Measurements from ENCODE around the gene CDC16.
"Not testable (repeated sequence)": the region's sequence is repeated elsewhere in the genome, so short reads cannot be mapped to it uniquely, and the experiment has no call there.

Gene CDC16

GRCh38 chr13:114236227-114236626, 1.5 kb downstream of the CDC16 start:
- Histone ChIP-seq H3K4me1 (ENCODE audit: control insufficient read depth in 2 of 2, insufficient read depth in 2 of 2, low read length in 2 of 2) (peaks cover 0 to 7% of the 10 kb centered on the region in 2 donors), H3K36me3 (ENCODE audit: control insufficient read depth in 2 of 2, insufficient read depth in 2 of 2, low read length in 2 of 2) (peaks cover 30 to 41% of the 10 kb centered on the region in 2 donors), H3K9ac (ENCODE audit: low read depth in 1 of 2, low read length in 2 of 2) (no peak overlapping the region), H3K27me3 (ENCODE audit: control insufficient read depth in 2 of 2, insufficient read depth in 2 of 2, low read length in 2 of 2) (peaks cover 0 to 4% of the 10 kb centered on the region in 2 donors), H3K27ac (ENCODE audit: low read depth in 2 of 2, low read length in 2 of 2) (no peak overlapping the region), H3K4me3 (ENCODE audit: low read length in 2 of 2) (peak overlapping the region; percentile 72 to 86), H3K9me3 (ENCODE audit: control insufficient read depth in 2 of 2, low read length in 2 of 2) (no peaks in the 10 kb centered on the region)

GRCh38 chr13:114237415-114238112, 2.9 kb downstream of the CDC16 start:
- Histone ChIP-seq H3K9ac (ENCODE audit: low read depth in 1 of 2, low read length in 2 of 2) (no peak overlapping the region), H3K4me1 (ENCODE audit: control insufficient read depth in 2 of 2, insufficient read depth in 2 of 2, low read length in 2 of 2) (peaks cover 0 to 7% of the 10 kb centered on the region in 2 donors), H3K4me3 (ENCODE audit: low read length in 2 of 2) (no peak overlapping the region), H3K36me3 (ENCODE audit: control insufficient read depth in 2 of 2, insufficient read depth in 2 of 2, low read length in 2 of 2) (peaks cover 40 to 55% of the 10 kb centered on the region in 2 donors), H3K27ac (ENCODE audit: low read depth in 2 of 2, low read length in 2 of 2) (no peak overlapping the region), H3K9me3 (ENCODE audit: control insufficient read depth in 2 of 2, low read length in 2 of 2) (no peaks in the 10 kb centered on the region), H3K27me3 (ENCODE audit: control insufficient read depth in 2 of 2, insufficient read depth in 2 of 2, low read length in 2 of 2) (no peaks in the 10 kb centered on the region)

GRCh38 chr13:114241918-114242317, 7.2 kb downstream of the CDC16 start:
- Histone ChIP-seq H3K9me3 (ENCODE audit: control insufficient read depth in 2 of 2, low read length in 2 of 2) (no peaks in the 10 kb centered on the region), H3K36me3 (ENCODE audit: control insufficient read depth in 2 of 2, insufficient read depth in 2 of 2, low read length in 2 of 2) (peaks cover 77 to 91% of the 10 kb centered on the region in 2 donors), H3K9ac (ENCODE audit: low read depth in 1 of 2, low read length in 2 of 2) (no peak overlapping the region), H3K27ac (ENCODE audit: low read depth in 2 of 2, low read length in 2 of 2) (no peak overlapping the region), H3K27me3 (ENCODE audit: control insufficient read depth in 2 of 2, insufficient read depth in 2 of 2, low read length in 2 of 2) (no peaks in the 10 kb centered on the region), H3K4me3 (ENCODE audit: low read length in 2 of 2) (no peak overlapping the region), H3K4me1 (ENCODE audit: control insufficient read depth in 2 of 2, insufficient read depth in 2 of 2, low read length in 2 of 2) (no peaks in the 10 kb centered on the region)

- H3K9ac ChIP-seq (ENCODE audit: low read depth in 1 of 2, low read length in 2 of 2), result no peak overlapping the region
These were observed 9.3 kb downstream of the CDC16 start for GRCh38 chr13:114243971-114244370.

GRCh38 chr13:114244637-114245036, 9.9 kb downstream of the CDC16 start:
- no peak overlapping the region for H3K4me3 ChIP-seq (ENCODE audit: low read length in 2 of 2)

More at GRCh38 chr13:114243971-114244370, 9.3 kb downstream of the CDC16 start:
- H3K36me3 ChIP-seq (ENCODE audit: control insufficient read depth in 2 of 2, insufficient read depth in 2 of 2, low read length in 2 of 2), result peaks cover 68 to 83% of the 10 kb centered on the region in 2 donors
- H3K4me3 ChIP-seq (ENCODE audit: low read length in 2 of 2), result no peak overlapping the region
- H3K27me3 ChIP-seq (ENCODE audit: control insufficient read depth in 2 of 2, insufficient read depth in 2 of 2, low read length in 2 of 2), result no peaks in the 10 kb centered on the region
- H3K4me1 ChIP-seq (ENCODE audit: control insufficient read depth in 2 of 2, insufficient read depth in 2 of 2, low read length in 2 of 2), result no peaks in the 10 kb centered on the region
- H3K27ac ChIP-seq (ENCODE audit: low read depth in 2 of 2, low read length in 2 of 2), result no peak overlapping the region
- H3K9me3 ChIP-seq (ENCODE audit: control insufficient read depth in 2 of 2, low read length in 2 of 2), result no peaks in the 10 kb centered on the region

GRCh38 chr13:114248011-114248410, 13.3 kb downstream of the CDC16 start:
- Histone ChIP-seq H3K36me3 (ENCODE audit: control insufficient read depth in 2 of 2, insufficient read depth in 2 of 2, low read length in 2 of 2) (peaks cover 56 to 83% of the 10 kb centered on the region in 2 donors), H3K27ac (ENCODE audit: low read depth in 2 of 2, low read length in 2 of 2) (no peak overlapping the region), H3K4me3 (ENCODE audit: low read length in 2 of 2) (no peak overlapping the region), H3K9me3 (ENCODE audit: control insufficient read depth in 2 of 2, low read length in 2 of 2) (no peaks in the 10 kb centered on the region), H3K27me3 (ENCODE audit: control insufficient read depth in 2 of 2, insufficient read depth in 2 of 2, low read length in 2 of 2) (no peaks in the 10 kb centered on the region), H3K4me1 (ENCODE audit: control insufficient read depth in 2 of 2, insufficient read depth in 2 of 2, low read length in 2 of 2) (no peaks in the 10 kb centered on the region), H3K9ac (ENCODE audit: low read depth in 1 of 2, low read length in 2 of 2) (no peak overlapping the region)

More at GRCh38 chr13:114244637-114245036, 9.9 kb downstream of the CDC16 start:
- Histone ChIP-seq H3K4me1 (ENCODE audit: control insufficient read depth in 2 of 2, insufficient read depth in 2 of 2, low read length in 2 of 2) (no peaks in the 10 kb centered on the region), H3K36me3 (ENCODE audit: control insufficient read depth in 2 of 2, insufficient read depth in 2 of 2, low read length in 2 of 2) (peaks cover 61 to 83% of the 10 kb centered on the region in 2 donors), H3K9me3 (ENCODE audit: control insufficient read depth in 2 of 2, low read length in 2 of 2) (no peaks in the 10 kb centered on the region), H3K27ac (ENCODE audit: low read depth in 2 of 2, low read length in 2 of 2) (no peak overlapping the region), H3K27me3 (ENCODE audit: control insufficient read depth in 2 of 2, insufficient read depth in 2 of 2, low read length in 2 of 2) (no peaks in the 10 kb centered on the region), H3K9ac (ENCODE audit: low read depth in 1 of 2, low read length in 2 of 2) (no peak overlapping the region)

- H3K4me1 ChIP-seq (ENCODE audit: control insufficient read depth in 2 of 2, insufficient read depth in 2 of 2, low read length in 2 of 2), result no peaks in the 10 kb centered on the region
- no peak overlapping the region for H3K4me3 ChIP-seq (ENCODE audit: low read length in 2 of 2)
- no peaks in the 10 kb centered on the region for H3K27me3 ChIP-seq (ENCODE audit: control insufficient read depth in 2 of 2, insufficient read depth in 2 of 2, low read length in 2 of 2)
- H3K9ac ChIP-seq (ENCODE audit: low read depth in 1 of 2, low read length in 2 of 2), result no peak overlapping the region
- peak overlapping the region in 1 of 2 donors; percentile 46 for H3K27ac ChIP-seq (ENCODE audit: low read depth in 2 of 2, low read length in 2 of 2)
- peaks cover 53 to 76% of the 10 kb centered on the region in 2 donors for H3K36me3 ChIP-seq (ENCODE audit: control insufficient read depth in 2 of 2, insufficient read depth in 2 of 2, low read length in 2 of 2)
- no peaks in the 10 kb centered on the region for H3K9me3 ChIP-seq (ENCODE audit: control insufficient read depth in 2 of 2, low read length in 2 of 2)
These were observed 14.4 kb downstream of the CDC16 start for GRCh38 chr13:114249077-114249476.

- not testable (repeated sequence) for H3K4me3 ChIP-seq (ENCODE audit: low read length in 2 of 2); H3K27ac ChIP-seq (ENCODE audit: low read depth in 2 of 2, low read length in 2 of 2); H3K27me3 ChIP-seq (ENCODE audit: control insufficient read depth in 2 of 2, insufficient read depth in 2 of 2, low read length in 2 of 2); H3K9me3 ChIP-seq (ENCODE audit: control insufficient read depth in 2 of 2, low read length in 2 of 2); H3K4me1 ChIP-seq (ENCODE audit: control insufficient read depth in 2 of 2, insufficient read depth in 2 of 2, low read length in 2 of 2); H3K9ac ChIP-seq (ENCODE audit: low read depth in 1 of 2, low read length in 2 of 2)
- peaks cover 44 to 72% of the 10 kb centered on the region in 2 donors for H3K36me3 ChIP-seq (ENCODE audit: control insufficient read depth in 2 of 2, insufficient read depth in 2 of 2, low read length in 2 of 2)
These were observed 17.1 kb downstream of the CDC16 start for GRCh38 chr13:114251639-114252440.

- Histone ChIP-seq H3K27ac (ENCODE audit: low read depth in 2 of 2, low read length in 2 of 2) (no peak overlapping the region), H3K4me1 (ENCODE audit: control insufficient read depth in 2 of 2, insufficient read depth in 2 of 2, low read length in 2 of 2) (peaks cover 3 to 26% of the 10 kb centered on the region in 2 donors), H3K36me3 (ENCODE audit: control insufficient read depth in 2 of 2, insufficient read depth in 2 of 2, low read length in 2 of 2) (peaks cover 49 to 69% of the 10 kb centered on the region in 2 donors), H3K27me3 (ENCODE audit: control insufficient read depth in 2 of 2, insufficient read depth in 2 of 2, low read length in 2 of 2) (no peaks in the 10 kb centered on the region), H3K4me3 (ENCODE audit: low read length in 2 of 2) (no peak overlapping the region), H3K9me3 (ENCODE audit: control insufficient read depth in 2 of 2, low read length in 2 of 2) (no peaks in the 10 kb centered on the region), H3K9ac (ENCODE audit: low read depth in 1 of 2, low read length in 2 of 2) (no peak overlapping the region)
These were observed 21.9 kb downstream of the CDC16 start for GRCh38 chr13:114256547-114256946.

GRCh38 chr13:114257014-114257413, 22.3 kb downstream of the CDC16 start:
- H3K36me3 ChIP-seq (ENCODE audit: control insufficient read depth in 2 of 2, insufficient read depth in 2 of 2, low read length in 2 of 2), result peaks cover 45 to 67% of the 10 kb centered on the region in 2 donors
- no peak overlapping the region for H3K27ac ChIP-seq (ENCODE audit: low read depth in 2 of 2, low read length in 2 of 2)

More at GRCh38 chr13:114257014-114257413, 22.3 kb downstream of the CDC16 start:
- peaks cover 4 to 30% of the 10 kb centered on the region in 2 donors for H3K4me1 ChIP-seq (ENCODE audit: control insufficient read depth in 2 of 2, insufficient read depth in 2 of 2, low read length in 2 of 2)
- H3K4me3 ChIP-seq (ENCODE audit: low read length in 2 of 2), result no peak overlapping the region
- no peaks in the 10 kb centered on the region for H3K9me3 ChIP-seq (ENCODE audit: control insufficient read depth in 2 of 2, low read length in 2 of 2)
- no peak overlapping the region for H3K9ac ChIP-seq (ENCODE audit: low read depth in 1 of 2, low read length in 2 of 2)
- H3K27me3 ChIP-seq (ENCODE audit: control insufficient read depth in 2 of 2, insufficient read depth in 2 of 2, low read length in 2 of 2), result no peaks in the 10 kb centered on the region

Measured in mucosa of rectum (tissue), 2 donors.